Uterus (tissue), 4 donors: ENCODE measurements around the gene LRRK2. TPM values are rescaled to one million over a fixed set of nuclear protein-coding genes. Genes with fewer than 3 reads are reported as not detected.

ENCODE experiments used
- DNase-seq, 2 donors: peaks; one replicate each; pipeline ENCODE4 v3.0.0-alpha.2; 2019 to 2020
- H3K27ac ChIP-seq, 2 donors: fragments of 200-600 bp; sonication (generic); 1 replicate in 1 of 2; 2 replicates in 1 of 2; pipeline ENCODE4 v1.5.1; 2016 to 2018
- H3K27me3 ChIP-seq, 2 donors: fragments of 200-600 bp; sonication (generic); one replicate each; pipeline ENCODE4 v1.5.1; 2018 to 2019; ENCODE audit warnings: control low read depth in 1 of 2
- H3K36me3 ChIP-seq, 2 donors: fragments of 200-600 bp; sonication (generic); one replicate each; pipeline ENCODE4 v1.5.1; 2019; ENCODE audit warnings: control low read depth in 1 of 2
- H3K4me1 ChIP-seq, 2 donors: fragments of 200-600 bp; sonication (generic); one replicate each; pipeline ENCODE4 v1.5.1; 2018 to 2019; ENCODE audit warnings: control low read depth in 1 of 2
- H3K4me3 ChIP-seq, 2 donors: fragments of 200-600 bp; sonication (generic); 1 replicate in 1 of 2; 2 replicates in 1 of 2; pipeline ENCODE4 v1.5.1; 2018 to 2019; ENCODE audit warnings: mild to moderate bottlenecking in 1 of 2
- H3K9me3 ChIP-seq, 2 donors: fragments of 200-600 bp; sonication (generic); one replicate each; pipeline ENCODE4 v1.5.1; 2019; ENCODE audit warnings: control low read depth in 1 of 2
- CTCF ChIP-seq, 4 experiments: fragments of 200-600 bp in 2 of 4; fragments of 450-650 bp in 2 of 4; sonication (generic) in 2 of 4; IDR thresholded peaks; one replicate each; pipeline ENCODE4 v1.5.1; 2016 to 2019; ENCODE audit warnings: antibody characterized with exemption in 4 of 4, mild to moderate bottlenecking in 2 of 4, moderate library complexity in 1 of 4
- POLR2A ChIP-seq, 2 donors: fragments of 450-650 bp; IDR thresholded peaks; one replicate each; pipeline ENCODE4 v1.6.1; 2016; ENCODE audit warnings: antibody characterized with exemption in 2 of 2, mild to moderate bottlenecking in 1 of 2, moderate library complexity in 1 of 2
- intact Hi-C: fragments of 100-400 bp; cut with DNase I; formaldehyde crosslinking; loops from one replicate; pipeline ENCODE4 v1.15.1; 2023; ENCODE audit warnings: low total_unique reads
- total RNA-seq, 4 donors: library from RNA; depleted of rRNA in 3 of 4; stranded (reverse); fragments of >200 nt in 3 of 4; gene quantifications; one replicate each; pipeline versions ENCODE4 v1.1.0 to v1.2.4, GENCODE V29; 2014 to 2023
- donor health status: DM: yes; HTN: yes; CAD: no.

Gene LRRK2
- total RNA-seq, 4 donors from 2014 or later, result 17.1 to 40.0 (median 28.6) TPM

- TF ChIP-seq POLR2A (IDR thresholded peaks at IDR 0.05) (no peak), CTCF (IDR thresholded peaks at IDR 0.05) (no peak)
- no peak overlapping the region for H3K27ac ChIP-seq
- no peaks in the 10 kb centered on the region for H3K27me3 ChIP-seq
- H3K36me3 ChIP-seq, result peaks cover 0 to 2% of the 10 kb centered on the region in 2 donors
- H3K9me3 ChIP-seq, result no peaks in the 10 kb centered on the region
- no peak overlapping the region for H3K4me3 ChIP-seq
- intact Hi-C loops, result no loop called here
- H3K4me1 ChIP-seq, result no peaks in the 10 kb centered on the region
- DNase-seq, result no peak
Observed at GRCh38 chr12:40258371-40258770, 33.6 kb downstream of the LRRK2 start.

GRCh38 chr12:40261937-40262336 lies 37.1 kb downstream of the LRRK2 start:
- no peaks in the 10 kb centered on the region for H3K4me1 ChIP-seq
- intact Hi-C loops, result no loop called here

GRCh38 chr12:40262657-40263056 lies 37.9 kb downstream of the LRRK2 start:
- DNase-seq, result no peak
- TF ChIP-seq POLR2A (IDR thresholded peaks at IDR 0.05), result no peak
- TF ChIP-seq CTCF (IDR thresholded peaks at IDR 0.05), result no peak
- no peaks in the 10 kb centered on the region for H3K36me3 ChIP-seq
- H3K4me1 ChIP-seq, result no peaks in the 10 kb centered on the region
- H3K27ac ChIP-seq, result no peak overlapping the region
- no peak overlapping the region for H3K4me3 ChIP-seq
- H3K9me3 ChIP-seq, result no peaks in the 10 kb centered on the region
- intact Hi-C loops, result no loop called here
- no peaks in the 10 kb centered on the region for H3K27me3 ChIP-seq

More at GRCh38 chr12:40261937-40262336, 37.1 kb downstream of the LRRK2 start:
- Histone ChIP-seq H3K9me3 (no peaks in the 10 kb centered on the region), H3K4me3 (no peak overlapping the region), H3K36me3 (no peaks in the 10 kb centered on the region), H3K27me3 (no peaks in the 10 kb centered on the region), H3K27ac (no peak overlapping the region)
- no peak for DNase-seq
- TF ChIP-seq POLR2A (IDR thresholded peaks at IDR 0.05) (no peak), CTCF (IDR thresholded peaks at IDR 0.05) (no peak)

GRCh38 chr12:40263616-40264409 lies 39.0 kb downstream of the LRRK2 start:
- H3K4me3 ChIP-seq, result no peak overlapping the region
- H3K27ac ChIP-seq, result no peak overlapping the region
- no peaks in the 10 kb centered on the region for H3K4me1 ChIP-seq
- H3K36me3 ChIP-seq, result no peaks in the 10 kb centered on the region
- no peaks in the 10 kb centered on the region for H3K9me3 ChIP-seq
- TF ChIP-seq POLR2A (IDR thresholded peaks at IDR 0.05) (no peak), CTCF (IDR thresholded peaks at IDR 0.05) (no peak)
- DNase-seq, result no peak
- no peaks in the 10 kb centered on the region for H3K27me3 ChIP-seq
- intact Hi-C loops, result no loop called here

- no peak for DNase-seq
- Histone ChIP-seq H3K4me3 (no peak overlapping the region), H3K9me3 (no peaks in the 10 kb centered on the region), H3K36me3 (no peaks in the 10 kb centered on the region), H3K27ac (no peak overlapping the region), H3K4me1 (no peaks in the 10 kb centered on the region), H3K27me3 (no peaks in the 10 kb centered on the region)
- intact Hi-C loops, result no loop called here
- TF ChIP-seq POLR2A (IDR thresholded peaks at IDR 0.05), result no peak
- TF ChIP-seq CTCF (IDR thresholded peaks at IDR 0.05), result no peak
Observed at GRCh38 chr12:40271981-40272664, 47.3 kb downstream of the LRRK2 start.
